Measurements from ENCODE around the gene ACOXL. TPM values are rescaled to one million over a fixed set of nuclear protein-coding genes. Genes with fewer than 3 reads are reported as not detected.
A peak's percentile ranks its signal among the peaks of the same experiment; 100 is the strongest.
"Not testable (repeated sequence)": the region's sequence is repeated elsewhere in the genome, so short reads cannot be mapped to it uniquely, and the experiment has no call there.

Gene ACOXL
- polyA plus RNA-seq, 4 donors: 0.06 to 0.56 TPM; not detected in 2

- WGBS, 3 donors: 83 to 89% (median 87%) methylated on average over 3 of the region's 3 CpGs
- H3K4me1 ChIP-seq (ENCODE audit: control insufficient read depth in 3 of 3, insufficient read depth in 2 of 3, low read depth in 1 of 3, low read length in 2 of 3): peaks cover 0 to 16% (median 0%) of the 10 kb centered on the region in 3 donors
- not testable (repeated sequence) for H3K9me3 ChIP-seq (ENCODE audit: control insufficient read depth in 2 of 2, insufficient read depth in 1 of 2, low read depth in 1 of 2, low read length in 1 of 2); H3K27me3 ChIP-seq (ENCODE audit: control insufficient read depth in 3 of 3, insufficient read depth in 3 of 3, low read length in 3 of 3); H3K27ac ChIP-seq (ENCODE audit: low read depth in 1 of 3, low read length in 2 of 3); FAIRE-seq; H3K4me3 ChIP-seq (ENCODE audit: low read depth in 1 of 3, low read length in 3 of 3); H3K36me3 ChIP-seq (ENCODE audit: control insufficient read depth in 3 of 3, insufficient read depth in 2 of 3, low read depth in 1 of 3, low read length in 3 of 3); DNase-seq
These were observed 229.3 kb downstream of the ACOXL start for GRCh38 chr2:110961643-110962042.

- FAIRE-seq (no peak), DNase-seq (no peak)
- Histone ChIP-seq H3K4me1 (ENCODE audit: control insufficient read depth in 3 of 3, insufficient read depth in 2 of 3, low read depth in 1 of 3, low read length in 2 of 3) (no peaks in the 10 kb centered on the region), H3K9me3 (ENCODE audit: control insufficient read depth in 2 of 2, insufficient read depth in 1 of 2, low read depth in 1 of 2, low read length in 1 of 2) (peaks cover 0 to 13% of the 10 kb centered on the region in 2 donors), H3K27me3 (ENCODE audit: control insufficient read depth in 3 of 3, insufficient read depth in 3 of 3, low read length in 3 of 3) (no peaks in the 10 kb centered on the region), H3K4me3 (ENCODE audit: low read depth in 1 of 3, low read length in 3 of 3) (no peak overlapping the region), H3K36me3 (ENCODE audit: control insufficient read depth in 3 of 3, insufficient read depth in 2 of 3, low read depth in 1 of 3, low read length in 3 of 3) (no peaks in the 10 kb centered on the region), H3K27ac (ENCODE audit: low read depth in 1 of 3, low read length in 2 of 3) (no peak overlapping the region)
- 81 to 98% (median 82%) methylated on average over 2 of the region's 2 CpGs for WGBS, 3 donors
These were observed 237.3 kb downstream of the ACOXL start for GRCh38 chr2:110969696-110970095.

GRCh38 chr2:110970201-110970600 is 237.8 kb downstream of the ACOXL start:
- no peak overlapping the region for H3K27ac ChIP-seq (ENCODE audit: low read depth in 1 of 3, low read length in 2 of 3)
- DNase-seq (peak in 1 of 2 donors; percentile 39), FAIRE-seq (no peak)
- H3K9me3 ChIP-seq (ENCODE audit: control insufficient read depth in 2 of 2, insufficient read depth in 1 of 2, low read depth in 1 of 2, low read length in 1 of 2): peaks cover 0 to 13% of the 10 kb centered on the region in 2 donors
- WGBS, 3 donors: 58 to 63% (median 62%) methylated on average over 2 of the region's 2 CpGs
- H3K36me3 ChIP-seq (ENCODE audit: control insufficient read depth in 3 of 3, insufficient read depth in 2 of 3, low read depth in 1 of 3, low read length in 3 of 3): no peaks in the 10 kb centered on the region
- H3K4me1 ChIP-seq (ENCODE audit: control insufficient read depth in 3 of 3, insufficient read depth in 2 of 3, low read depth in 1 of 3, low read length in 2 of 3): no peaks in the 10 kb centered on the region
- H3K4me3 ChIP-seq (ENCODE audit: low read depth in 1 of 3, low read length in 3 of 3): no peak overlapping the region
- no peaks in the 10 kb centered on the region for H3K27me3 ChIP-seq (ENCODE audit: control insufficient read depth in 3 of 3, insufficient read depth in 3 of 3, low read length in 3 of 3)

GRCh38 chr2:110971811-110972210 is 239.4 kb downstream of the ACOXL start:
- Histone ChIP-seq H3K27me3 (ENCODE audit: control insufficient read depth in 3 of 3, insufficient read depth in 3 of 3, low read length in 3 of 3) (no peaks in the 10 kb centered on the region), H3K4me1 (ENCODE audit: control insufficient read depth in 3 of 3, insufficient read depth in 2 of 3, low read depth in 1 of 3, low read length in 2 of 3) (no peaks in the 10 kb centered on the region), H3K4me3 (ENCODE audit: low read depth in 1 of 3, low read length in 3 of 3) (no peak overlapping the region), H3K36me3 (ENCODE audit: control insufficient read depth in 3 of 3, insufficient read depth in 2 of 3, low read depth in 1 of 3, low read length in 3 of 3) (no peaks in the 10 kb centered on the region), H3K27ac (ENCODE audit: low read depth in 1 of 3, low read length in 2 of 3) (no peak overlapping the region), H3K9me3 (ENCODE audit: control insufficient read depth in 2 of 2, insufficient read depth in 1 of 2, low read depth in 1 of 2, low read length in 1 of 2) (peaks cover 0 to 13% of the 10 kb centered on the region in 2 donors)
- WGBS, 3 donors: 46 to 78% (median 61%) methylated on average over 2 of the region's 2 CpGs
- DNase-seq (no peak), FAIRE-seq (no peak)

- Histone ChIP-seq H3K27me3 (ENCODE audit: control insufficient read depth in 3 of 3, insufficient read depth in 3 of 3, low read length in 3 of 3) (no peaks in the 10 kb centered on the region), H3K4me1 (ENCODE audit: control insufficient read depth in 3 of 3, insufficient read depth in 2 of 3, low read depth in 1 of 3, low read length in 2 of 3) (no peaks in the 10 kb centered on the region), H3K27ac (ENCODE audit: low read depth in 1 of 3, low read length in 2 of 3) (no peak overlapping the region), H3K9me3 (ENCODE audit: control insufficient read depth in 2 of 2, insufficient read depth in 1 of 2, low read depth in 1 of 2, low read length in 1 of 2) (peaks cover 0 to 18% of the 10 kb centered on the region in 2 donors), H3K36me3 (ENCODE audit: control insufficient read depth in 3 of 3, insufficient read depth in 2 of 3, low read depth in 1 of 3, low read length in 3 of 3) (no peaks in the 10 kb centered on the region), H3K4me3 (ENCODE audit: low read depth in 1 of 3, low read length in 3 of 3) (no peak overlapping the region)
- DNase-seq: peak in 1 of 2 donors; percentile 13
- no peak for FAIRE-seq
- whole genome bisulfite sequencing, 3 donors: 48 to 57% (median 54%) methylated on average over 2 of the region's 2 CpGs
These were observed 240.9 kb downstream of the ACOXL start for GRCh38 chr2:110973262-110973661.

- WGBS, 3 donors: 70 to 81% (median 77%) methylated on average over 4 of the region's 4 CpGs
- Histone ChIP-seq H3K27ac (ENCODE audit: low read depth in 1 of 3, low read length in 2 of 3) (no peak overlapping the region), H3K9me3 (ENCODE audit: control insufficient read depth in 2 of 2, insufficient read depth in 1 of 2, low read depth in 1 of 2, low read length in 1 of 2) (peaks cover 0 to 18% of the 10 kb centered on the region in 2 donors), H3K36me3 (ENCODE audit: control insufficient read depth in 3 of 3, insufficient read depth in 2 of 3, low read depth in 1 of 3, low read length in 3 of 3) (no peaks in the 10 kb centered on the region), H3K4me1 (ENCODE audit: control insufficient read depth in 3 of 3, insufficient read depth in 2 of 3, low read depth in 1 of 3, low read length in 2 of 3) (no peaks in the 10 kb centered on the region), H3K4me3 (ENCODE audit: low read depth in 1 of 3, low read length in 3 of 3) (no peak overlapping the region), H3K27me3 (ENCODE audit: control insufficient read depth in 3 of 3, insufficient read depth in 3 of 3, low read length in 3 of 3) (no peaks in the 10 kb centered on the region)
- no peak for DNase-seq
- FAIRE-seq: no peak
These were observed 245.0 kb downstream of the ACOXL start for GRCh38 chr2:110977403-110977802.

- 87 to 93% (median 90%) methylated on average over 6 of the region's 6 CpGs for WGBS, 3 donors
- H3K27me3 ChIP-seq (ENCODE audit: control insufficient read depth in 3 of 3, insufficient read depth in 3 of 3, low read length in 3 of 3): no peaks in the 10 kb centered on the region
- H3K4me3 ChIP-seq (ENCODE audit: low read depth in 1 of 3, low read length in 3 of 3): no peak overlapping the region
- peaks cover 0 to 11% of the 10 kb centered on the region in 2 donors for H3K9me3 ChIP-seq (ENCODE audit: control insufficient read depth in 2 of 2, insufficient read depth in 1 of 2, low read depth in 1 of 2, low read length in 1 of 2)
- no peak for FAIRE-seq
- no peaks in the 10 kb centered on the region for H3K4me1 ChIP-seq (ENCODE audit: control insufficient read depth in 3 of 3, insufficient read depth in 2 of 3, low read depth in 1 of 3, low read length in 2 of 3)
- H3K36me3 ChIP-seq (ENCODE audit: control insufficient read depth in 3 of 3, insufficient read depth in 2 of 3, low read depth in 1 of 3, low read length in 3 of 3): no peaks in the 10 kb centered on the region
- no peak overlapping the region for H3K27ac ChIP-seq (ENCODE audit: low read depth in 1 of 3, low read length in 2 of 3)
- no peak for DNase-seq
These were observed 245.8 kb downstream of the ACOXL start for GRCh38 chr2:110978148-110978547.

- Histone ChIP-seq H3K4me3 (ENCODE audit: low read depth in 1 of 3, low read length in 3 of 3) (no peak overlapping the region), H3K27me3 (ENCODE audit: control insufficient read depth in 3 of 3, insufficient read depth in 3 of 3, low read length in 3 of 3) (no peaks in the 10 kb centered on the region), H3K4me1 (ENCODE audit: control insufficient read depth in 3 of 3, insufficient read depth in 2 of 3, low read depth in 1 of 3, low read length in 2 of 3) (no peaks in the 10 kb centered on the region), H3K9me3 (ENCODE audit: control insufficient read depth in 2 of 2, insufficient read depth in 1 of 2, low read depth in 1 of 2, low read length in 1 of 2) (peaks cover 0 to 4% of the 10 kb centered on the region in 2 donors), H3K36me3 (ENCODE audit: control insufficient read depth in 3 of 3, insufficient read depth in 2 of 3, low read depth in 1 of 3, low read length in 3 of 3) (no peaks in the 10 kb centered on the region), H3K27ac (ENCODE audit: low read depth in 1 of 3, low read length in 2 of 3) (peak overlapping the region in 1 of 3 donors; percentile 36)
- DNase-seq (no peak), FAIRE-seq (no peak)
- 72 to 89% (median 85%) methylated on average over 12 of the region's 12 CpGs for WGBS, 3 donors
These were observed 246.5 kb downstream of the ACOXL start for GRCh38 chr2:110978756-110979470.

Measured in small intestine (tissue), 7 donors.